Caco-2 (cell line): Measurements from ENCODE around the gene GNAS-AS1. TPM values are rescaled to one million over a fixed set of nuclear protein-coding genes. Genes with fewer than 3 reads are reported as not detected.

ENCODE experiments used
- BruUV-seq: library from RNA; stranded (reverse); fragments of 400-500 nt; replicated peaks from 2 replicates; lab custom pipeline; 2021; lab: Mats Ljungman, UMichigan
- CTCF ChIA-PET: fragments of 300-600 bp; sonication (Branson Sonifier 250); formaldehyde crosslinking; loops from one replicate; lab custom pipeline; 2022; ENCODE audit warnings: antibody characterized with exemption; lab: Charles Lee
- POLR2A ChIA-PET: fragments of 300-600 bp; sonication (Branson Sonifier 250); formaldehyde crosslinking; loops from one replicate; lab custom pipeline; 2022; ENCODE audit warnings: antibody characterized with exemption; lab: Charles Lee
- DNase-seq, 2 experiments: peaks; one replicate each; pipeline versions ENCODE4 v3.0.0 to v3.0.0-alpha.2; 2020 to 2022
- H3K27me3 ChIP-seq: replicated peaks from 2 replicates; pipeline ENCODE4 v1.6.0; 2011; ENCODE audit warnings: low read length; ENCODE audit not compliant: control insufficient read depth, insufficient read depth
- H3K36me3 ChIP-seq: 2 replicates; pipeline ENCODE4 v1.5.1; 2011; ENCODE audit warnings: low read length; ENCODE audit not compliant: control insufficient read depth, insufficient read depth
- H3K4me1 ChIP-seq: fragments of 250-450 bp; sonication (Bioruptor Pico); 2 replicates; pipeline ENCODE4 v1.5.1; 2020; ENCODE audit warnings: mild to moderate bottlenecking
- H3K4me3 ChIP-seq: 2 replicates; pipeline ENCODE4 v1.5.1; 2011; ENCODE audit warnings: low read depth, mild to moderate bottlenecking, control low read depth, low read length
- H3K9me3 ChIP-seq: fragments of 250-450 bp; sonication (Bioruptor Pico); 2 replicates; pipeline ENCODE4 v1.5.1; 2020; ENCODE audit warnings: mild to moderate bottlenecking, moderate library complexity
- H3K27ac Mint-ChIP-seq: one replicate; pipeline ENCODE4 v1.8.0; 2022; ENCODE audit warnings: mixed read lengths; ENCODE audit not compliant: unreplicated experiment
- H3K27me3 Mint-ChIP-seq: one replicate; pipeline ENCODE4 v1.8.0; 2022; ENCODE audit warnings: mixed read lengths; ENCODE audit not compliant: insufficient read depth, unreplicated experiment
- H3K36me3 Mint-ChIP-seq: one replicate; pipeline ENCODE4 v1.8.0; 2022; ENCODE audit warnings: mild to moderate bottlenecking, mixed read lengths; ENCODE audit not compliant: insufficient read depth, unreplicated experiment
- H3K4me1 Mint-ChIP-seq: one replicate; pipeline ENCODE4 v1.8.0; 2022; ENCODE audit warnings: low read depth, mixed read lengths; ENCODE audit not compliant: unreplicated experiment
- H3K4me3 Mint-ChIP-seq: one replicate; pipeline ENCODE4 v1.8.0; 2022; ENCODE audit warnings: mild to moderate bottlenecking, moderate library complexity, mixed read lengths; ENCODE audit not compliant: unreplicated experiment
- H3K9me3 Mint-ChIP-seq: one replicate; pipeline ENCODE4 v1.8.0; 2022; ENCODE audit warnings: mixed read lengths; ENCODE audit not compliant: unreplicated experiment
- CTCF ChIP-seq, 2 experiments: fragments of 200-600 bp in 1 of 2; IDR thresholded peaks; 1 replicate in 1 of 2; 2 replicates in 1 of 2; pipeline versions ENCODE4 v1.5.1 to v1.8.0; 2011 to 2022; ENCODE audit warnings: antibody characterized with exemption in 1 of 2, control low read depth in 1 of 2, inconsistent platforms in 1 of 2, low read depth in 1 of 2, low read length in 1 of 2, mild to moderate bottlenecking in 1 of 2, moderate library complexity in 1 of 2; ENCODE audit not compliant: insufficient read depth in 1 of 2, severe bottlenecking in 1 of 2, unreplicated experiment in 1 of 2
- intact Hi-C: fragments of 100-400 bp; cut with micrococcal nuclease; formaldehyde crosslinking; loops from one replicate; pipeline ENCODE4 v1.10.0; 2022; ENCODE audit not compliant: unreplicated experiment
- total RNA-seq: library from RNA; stranded (reverse); gene quantifications from 2 replicates; pipeline ENCODE4 v1.2.3, GENCODE V29; 2022

The GNAS-AS1 gene
- total RNA-seq, 1 experiment from 2014 or later = 5.1 TPM

DNA sequence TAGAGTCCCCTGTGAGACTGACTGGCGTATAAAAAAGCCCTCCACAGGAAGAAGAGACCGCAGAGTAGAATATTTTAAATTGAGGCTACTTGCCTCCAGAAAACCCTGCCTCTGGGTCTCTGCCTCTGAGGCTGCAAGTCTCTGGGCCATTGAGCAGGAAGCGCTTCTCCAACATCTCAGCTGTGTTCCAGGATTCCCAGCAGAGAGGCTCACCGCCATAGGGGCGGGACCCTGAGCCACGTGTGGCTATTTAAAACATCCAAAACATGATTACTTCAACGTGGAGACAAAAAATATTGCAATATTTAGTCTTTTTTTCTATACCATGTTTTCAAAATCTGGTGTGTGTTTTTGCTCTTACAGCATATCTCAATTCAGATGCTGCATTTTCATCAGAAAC is 59.4 kb downstream of the GNAS-AS1 start:
- Mint-ChIP-seq H3K27ac (no peak overlapping the region), H3K4me1 (no peaks in the 10 kb centered on the region), H3K27me3 (peaks cover 30% of the 10 kb centered on the region), H3K9me3 (no peaks in the 10 kb centered on the region), H3K36me3 (no peaks in the 10 kb centered on the region), H3K4me3 (no peak overlapping the region)
- no TSS peak for BruUV-seq
- Histone ChIP-seq H3K4me1 (no peaks in the 10 kb centered on the region), H3K36me3 (no peaks in the 10 kb centered on the region), H3K4me3 (no peak overlapping the region), H3K9me3 (no peaks in the 10 kb centered on the region), H3K27me3 (peaks cover 4% of the 10 kb centered on the region; the same call in 1 of the 2 replicates)
- no peak for DNase-seq
- ChIA-PET POLR2A (no interaction called here), CTCF (no interaction called here)
- intact Hi-C loops = no loop called here
- TF ChIP-seq CTCF (IDR thresholded peaks at IDR 0.05; ENCODE audit: insufficient read depth in 1 of 2, low read depth in 1 of 2, low read length in 1 of 2, severe bottlenecking in 1 of 2, unreplicated experiment in 1 of 2) = no peak

GRCh38 chr20:58790454-58790853 is 60.2 kb downstream of the GNAS-AS1 start:
- Mint-ChIP-seq H3K9me3 (no peaks in the 10 kb centered on the region), H3K27me3 (peaks cover 31% of the 10 kb centered on the region), H3K27ac (no peak overlapping the region), H3K4me1 (no peaks in the 10 kb centered on the region), H3K4me3 (no peak overlapping the region), H3K36me3 (no peaks in the 10 kb centered on the region)
- intact Hi-C loops = no loop called here
- Histone ChIP-seq H3K4me3 (no peak overlapping the region), H3K4me1 (no peaks in the 10 kb centered on the region), H3K9me3 (no peaks in the 10 kb centered on the region), H3K36me3 (no peaks in the 10 kb centered on the region), H3K27me3 (peaks cover 4% of the 10 kb centered on the region; the same call in 1 of the 2 replicates)
- CTCF ChIA-PET = no interaction called here
- no peak for DNase-seq
- no peak for TF ChIP-seq CTCF (IDR thresholded peaks at IDR 0.05; ENCODE audit: insufficient read depth in 1 of 2, low read depth in 1 of 2, low read length in 1 of 2, severe bottlenecking in 1 of 2, unreplicated experiment in 1 of 2)
- BruUV-seq = no TSS peak
- POLR2A ChIA-PET = no interaction called here

- CTCF ChIA-PET = interaction anchor here (0.6 kb wide), 1 partner anchor 1350 kb away, joined by 3 read pairs; no protein-coding TSS in a partner anchor
- no TSS peak for BruUV-seq
- no peaks in the 10 kb centered on the region for H3K4me1 Mint-ChIP-seq
Observed at GRCh38 chr20:58788896-58789544, 61.7 kb downstream of the GNAS-AS1 start.

More at GRCh38 chr20:58788896-58789544, 61.7 kb downstream of the GNAS-AS1 start:
- no peak for DNase-seq
- TF ChIP-seq CTCF (IDR thresholded peaks at IDR 0.05; ENCODE audit: insufficient read depth in 1 of 2, low read depth in 1 of 2, low read length in 1 of 2, severe bottlenecking in 1 of 2, unreplicated experiment in 1 of 2) = no peak
- intact Hi-C loops = no loop called here
- Mint-ChIP-seq H3K9me3 (no peaks in the 10 kb centered on the region), H3K4me3 (no peak overlapping the region), H3K27ac (no peak overlapping the region), H3K36me3 (no peaks in the 10 kb centered on the region), H3K27me3 (peaks cover 45% of the 10 kb centered on the region)
- H3K9me3 ChIP-seq = no peaks in the 10 kb centered on the region
- no peaks in the 10 kb centered on the region for H3K36me3 ChIP-seq
- H3K27me3 ChIP-seq = peaks cover 12% of the 10 kb centered on the region
- POLR2A ChIA-PET = no interaction called here
- H3K4me3 ChIP-seq = no peak overlapping the region
- no peaks in the 10 kb centered on the region for H3K4me1 ChIP-seq
